SU-DHL-6 (cell line): ENCODE results near the gene HEBP1.

Source experiments
- CTCF ChIP-seq: fragments of 200-600 bp; sonication (generic); IDR thresholded peaks from one replicate; pipeline ENCODE4 v1.5.1; 2017; ENCODE audit warnings: antibody characterized with exemption, mild to moderate bottlenecking, low read length, moderate library complexity; ENCODE audit not compliant: insufficient read depth, poor library complexity, severe bottlenecking
- EZH2phosphoT487 ChIP-seq: fragments of 200-600 bp; sonication (generic), shearing (Covaris generic); conservative IDR thresholded peaks from 2 replicates; pipeline ENCODE4 v1.6.1; 2018; ENCODE audit warnings: mild to moderate bottlenecking, antibody characterized with exemption, low read length, moderate library complexity, mixed read lengths

- TF ChIP-seq CTCF, result no peak
- no peak for TF ChIP-seq EZH2phosphoT487
These were observed 13.2 kb downstream of the HEBP1 start for GRCh38 chr12:12986775-12987331.
